HG03439 (cell line): ENCODE measurements around the gene TTC5.
"Not testable (repeated sequence)": the region's sequence is repeated elsewhere in the genome, so short reads cannot be mapped to it uniquely, and the experiment has no call there.

ENCODE experiments used
- ATAC-seq: cut with Tn5 transposase; IDR thresholded peaks from one replicate; pipeline ENCODE4 v1.9.1; 2021; ENCODE audit warnings: mild to moderate bottlenecking, moderate library complexity; ENCODE audit not compliant: unreplicated experiment

The TTC5 gene

DNA sequence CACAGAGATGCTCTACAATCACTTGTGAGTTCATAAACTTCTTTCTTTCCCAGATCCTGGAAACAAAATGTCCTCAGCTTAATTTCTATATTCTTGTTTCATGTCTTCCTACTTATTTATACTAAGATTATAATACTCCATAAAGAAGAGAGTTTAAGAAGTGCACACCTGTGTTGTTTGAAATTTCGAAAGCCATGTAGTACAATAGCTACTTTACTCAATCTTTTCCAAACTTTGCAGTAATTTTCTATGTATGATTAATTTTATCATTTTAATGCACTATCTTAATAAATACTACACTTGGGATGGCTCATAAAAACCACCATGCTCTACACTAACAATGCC is 300 bp upstream of the TTC5 start:
- no peak for ATAC-seq

DNA sequence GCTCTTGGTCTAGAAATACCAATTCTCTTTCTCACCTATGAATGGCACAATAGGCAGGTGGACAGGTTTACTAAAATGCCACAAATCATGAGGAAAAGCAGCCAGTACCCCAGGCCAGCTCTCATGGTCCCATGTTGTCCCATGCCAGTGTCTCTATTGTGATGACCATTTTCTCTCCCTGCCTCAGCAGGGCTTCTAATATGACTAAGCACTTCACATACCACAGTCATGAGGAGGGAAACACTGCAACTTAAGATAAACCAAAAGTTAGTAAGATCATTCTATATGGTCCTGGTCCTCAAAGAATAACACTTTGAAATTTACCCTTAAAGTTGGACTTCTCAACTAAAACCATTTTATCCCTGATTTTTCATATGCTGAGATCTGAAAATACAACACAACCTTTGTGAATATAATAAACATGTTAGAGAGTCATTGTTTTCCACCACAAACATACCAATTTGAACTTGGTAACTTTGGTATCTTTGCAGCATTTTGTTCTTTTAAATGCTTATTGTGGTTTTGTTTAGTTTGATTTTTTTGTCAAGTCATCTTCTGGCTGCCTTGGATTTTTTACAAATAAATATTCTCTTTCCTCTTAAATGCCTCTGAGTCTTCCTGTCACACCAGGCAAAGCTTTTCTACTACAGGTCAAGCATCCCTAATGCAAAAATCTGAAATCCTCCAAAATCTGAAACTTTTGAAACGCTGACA is 3.6 kb downstream of the TTC5 start:
- no peak for ATAC-seq

DNA sequence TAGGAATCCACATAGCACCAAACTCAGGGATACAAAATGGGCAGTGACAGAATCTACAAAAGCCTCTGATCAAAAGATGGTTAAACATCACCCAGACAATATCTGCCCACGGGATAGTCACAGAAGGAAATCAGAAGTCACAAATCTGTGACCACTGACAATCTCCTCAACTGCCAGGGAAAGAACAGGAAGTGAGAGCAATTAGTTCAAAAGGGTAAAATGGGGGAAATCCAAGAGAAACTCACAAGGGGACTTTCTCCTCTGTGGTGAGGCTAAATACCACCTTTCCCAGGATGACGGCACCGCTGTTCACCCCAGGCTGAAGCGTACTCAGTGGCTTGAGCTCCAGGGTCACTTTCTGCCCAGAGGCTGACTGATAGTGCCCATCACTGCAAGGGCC is 10.7 kb downstream of the TTC5 start:
- ATAC-seq = peak; percentile 67

DNA sequence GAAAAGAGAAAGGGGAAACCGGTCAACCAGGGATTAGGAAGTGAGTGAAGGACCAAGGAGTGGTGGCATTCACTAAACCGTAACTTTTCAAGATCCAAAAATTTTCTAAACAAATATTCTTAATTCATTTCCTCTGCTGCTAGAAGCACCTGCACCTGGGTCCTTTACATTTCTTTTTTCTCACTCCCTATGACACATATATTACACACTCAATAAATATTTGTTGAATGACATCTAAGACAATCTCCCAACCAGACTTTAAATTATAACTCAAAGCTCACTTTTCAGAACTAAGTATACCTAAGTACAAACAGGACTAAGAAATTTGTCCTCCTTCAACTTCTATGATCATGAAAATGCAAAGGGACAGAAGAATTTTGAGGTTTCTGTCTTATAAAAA is 11.1 kb downstream of the TTC5 start:
- ATAC-seq = no peak

DNA sequence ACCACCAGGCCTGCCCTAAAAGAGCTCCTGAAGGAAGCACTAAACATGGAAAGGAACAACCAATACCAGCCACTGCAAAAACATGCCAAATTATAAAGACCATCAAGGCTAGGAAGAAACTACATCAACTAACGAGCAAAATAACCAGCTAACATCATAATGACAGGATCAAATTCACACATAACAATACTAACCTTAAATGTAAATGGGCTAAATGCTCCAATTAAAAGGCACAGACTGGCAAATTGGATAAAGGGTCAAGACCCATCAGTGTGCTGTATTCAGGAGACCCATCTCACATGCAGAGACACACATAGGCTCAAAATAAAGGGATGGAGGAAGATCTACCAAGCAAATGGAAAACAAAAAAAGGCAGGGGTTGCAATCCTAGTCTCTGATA is 23.8 kb downstream of the TTC5 start:
- ATAC-seq = not testable (repeated sequence)

DNA sequence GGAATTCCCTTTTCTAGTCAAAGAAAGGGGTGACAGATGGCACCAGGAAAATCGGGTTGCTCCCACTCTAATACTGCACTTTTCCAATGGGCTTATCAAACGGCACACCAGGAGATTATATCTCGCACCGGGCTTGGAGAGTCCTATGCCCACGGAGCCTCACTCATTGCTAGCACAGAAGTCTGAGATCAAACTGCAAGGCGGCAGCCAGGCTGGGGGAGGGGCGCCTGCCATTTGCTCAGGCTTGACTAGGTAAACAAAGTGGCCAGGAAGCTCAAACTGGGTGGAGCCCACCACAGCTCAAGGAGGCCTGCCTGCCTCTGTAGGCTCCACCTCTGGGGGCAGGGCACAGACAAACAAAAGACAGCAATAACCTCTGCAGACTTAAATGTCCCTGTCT is 25.5 kb downstream of the TTC5 start:
- not testable (repeated sequence) for ATAC-seq

DNA sequence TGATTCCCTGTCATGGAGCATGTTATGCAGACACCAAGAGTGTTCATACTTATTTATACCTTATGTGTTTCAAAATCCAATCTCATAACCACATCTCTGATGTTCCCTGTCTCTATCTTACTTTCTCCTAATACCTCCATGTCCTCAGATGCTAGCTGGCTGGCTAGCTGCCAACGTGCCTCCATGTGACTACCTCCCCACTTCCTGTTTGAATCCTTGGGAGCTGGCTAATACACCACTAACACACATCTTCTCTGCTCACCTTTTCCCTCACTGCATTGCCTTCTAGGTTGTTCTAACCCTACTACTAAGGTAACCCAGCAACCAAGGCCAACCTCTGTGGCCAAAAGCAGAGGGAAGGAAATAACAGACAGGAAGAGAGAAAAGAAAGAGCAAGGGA is 27.3 kb downstream of the TTC5 start:
- ATAC-seq = no peak

DNA sequence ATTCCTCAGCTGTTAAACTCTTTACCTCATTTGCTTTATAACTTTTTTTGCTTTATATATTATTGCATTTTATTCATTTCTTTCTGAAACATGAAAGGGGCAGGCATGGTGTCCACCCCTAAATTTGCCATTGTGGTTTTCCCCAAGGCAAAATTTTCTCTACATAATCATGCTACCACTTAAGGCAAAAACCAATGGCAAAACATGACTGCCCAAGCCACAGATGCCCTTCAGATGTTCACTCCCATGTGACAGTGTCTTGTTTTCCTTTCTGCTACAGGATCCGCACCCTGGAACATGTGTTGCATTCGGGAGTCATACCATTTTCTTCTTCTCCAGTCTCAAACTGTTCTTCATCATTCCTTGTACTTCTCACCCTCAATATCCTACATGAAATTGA is 28.3 kb downstream of the TTC5 start:
- no peak for ATAC-seq

DNA sequence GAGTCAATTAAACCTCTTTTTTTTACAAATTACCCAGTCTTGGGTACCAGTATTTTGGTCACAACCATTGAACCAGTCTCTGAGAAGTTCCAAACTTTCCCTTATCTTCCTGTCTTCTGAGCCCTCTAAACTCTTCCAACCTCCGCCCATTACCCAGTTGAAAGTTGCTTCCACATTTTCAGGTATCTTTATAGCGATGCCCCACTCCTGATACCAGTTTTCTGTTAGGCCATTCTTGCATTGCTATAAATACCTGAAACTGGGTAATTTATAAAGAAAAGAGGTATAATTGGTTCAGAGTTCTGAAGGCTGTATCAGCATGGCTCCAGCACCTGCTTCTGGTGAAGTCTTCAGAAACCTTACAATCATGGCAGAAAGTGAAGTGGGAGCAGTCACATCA is 31.7 kb downstream of the TTC5 start:
- ATAC-seq = no peak

DNA sequence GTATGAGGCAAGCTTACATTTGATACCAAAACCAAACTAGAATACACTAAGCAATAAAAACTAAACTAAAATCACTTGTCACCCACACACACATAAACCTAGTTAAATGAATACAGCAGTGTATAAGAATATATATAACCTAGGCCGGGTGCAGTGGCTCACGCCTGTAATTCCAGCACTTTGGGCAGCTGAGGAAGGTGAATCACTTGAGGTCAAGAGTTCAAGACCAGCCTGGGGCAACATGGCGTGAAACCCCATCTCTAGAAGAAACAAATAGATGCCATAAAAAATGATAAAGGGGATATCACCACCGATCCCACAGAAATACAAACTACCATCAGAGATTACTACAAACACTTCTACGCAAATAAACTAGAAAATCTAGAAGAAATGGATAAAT is 41.4 kb downstream of the TTC5 start:
- not testable (repeated sequence) for ATAC-seq

DNA sequence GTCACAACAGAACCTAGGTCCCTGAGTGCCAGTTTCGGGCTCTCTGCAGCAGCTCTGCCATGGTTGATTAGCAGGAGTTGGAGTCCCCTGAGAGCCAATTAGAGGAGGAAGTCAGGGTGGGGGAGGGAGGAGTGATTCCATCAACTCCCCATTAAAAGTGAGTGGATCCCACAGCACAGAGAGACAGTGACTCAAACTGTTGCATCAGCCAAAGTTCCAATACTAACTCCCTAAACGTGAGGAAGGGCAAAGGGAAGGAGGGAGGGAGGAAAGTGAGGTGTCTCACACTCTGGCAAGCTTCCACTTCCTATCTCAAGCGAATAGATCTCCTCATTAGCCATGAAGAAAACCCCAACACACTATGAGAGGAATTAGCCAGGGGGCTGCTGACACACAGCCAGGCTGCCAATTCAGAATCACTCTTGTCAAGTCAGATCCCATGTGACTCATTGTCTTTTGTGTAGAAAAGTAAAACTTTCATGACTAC is 43.1 kb downstream of the TTC5 start:
- no peak for ATAC-seq

DNA sequence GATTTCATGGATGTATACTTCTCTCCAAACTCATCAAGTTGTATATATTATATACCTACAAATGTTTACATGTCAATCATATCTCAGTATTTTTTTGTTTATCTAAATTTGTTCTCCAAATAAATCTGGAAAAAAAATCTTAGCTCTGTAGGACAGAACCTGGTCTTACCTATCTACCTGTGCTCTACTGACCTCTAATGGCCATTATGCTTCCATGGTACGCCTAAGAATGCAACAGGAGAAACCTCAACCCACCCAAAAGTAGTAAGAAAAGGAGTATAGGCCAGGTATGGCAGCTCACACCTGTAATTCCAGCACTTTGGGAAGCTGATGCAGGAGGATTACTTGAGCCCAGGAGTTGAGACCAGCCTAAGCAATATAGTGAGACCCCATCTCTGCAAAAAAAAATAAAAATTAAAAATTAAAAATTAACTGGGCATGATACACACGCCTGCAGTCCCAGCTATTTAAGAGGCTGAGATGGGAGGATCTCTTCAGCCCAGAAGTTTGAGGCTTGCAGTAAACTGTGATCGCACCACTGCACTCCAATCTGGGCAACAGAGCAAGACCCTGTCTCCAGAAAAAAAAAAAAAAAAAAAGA is 58.0 kb downstream of the TTC5 start:
- no peak for ATAC-seq
